WERI-Rb-1 (cell line): ENCODE results near the gene TMEM9.
A peak's percentile ranks its signal among the peaks of the same experiment; 100 is the strongest.

ENCODE experiments used
- DNase-seq: peaks from one replicate; pipeline ENCODE4 v3.0.0-alpha.2; 2020
- H3K27ac ChIP-seq: fragments of 250-450 bp; sonication (Bioruptor Pico); 2 replicates; pipeline ENCODE4 v1.5.1; 2020; ENCODE audit warnings: mild to moderate bottlenecking, moderate library complexity
- H3K27me3 ChIP-seq: fragments of 250-450 bp; sonication (Bioruptor Pico); 2 replicates; pipeline ENCODE4 v1.5.1; 2021; ENCODE audit warnings: mild to moderate bottlenecking, low read depth, moderate library complexity; ENCODE audit not compliant: insufficient read depth, severe bottlenecking
- H3K36me3 ChIP-seq: fragments of 250-450 bp; sonication (Bioruptor Pico); 2 replicates; pipeline ENCODE4 v1.5.1; 2020; ENCODE audit warnings: mild to moderate bottlenecking, moderate library complexity
- H3K4me3 ChIP-seq: 2 replicates; pipeline ENCODE4 v1.5.1; 2011; ENCODE audit warnings: low read depth, mild to moderate bottlenecking, control low read depth, low read length
- H3K9me3 ChIP-seq: fragments of 250-450 bp; sonication (Bioruptor Pico); 2 replicates; pipeline ENCODE4 v1.5.1; 2021; ENCODE audit warnings: mild to moderate bottlenecking, moderate library complexity; ENCODE audit not compliant: severe bottlenecking
- CTCF ChIP-seq: IDR thresholded peaks from 2 replicates; pipeline ENCODE4 v1.5.1; 2011; ENCODE audit warnings: low read depth, mild to moderate bottlenecking, control low read depth, inconsistent platforms, low read length

The TMEM9 gene

DNA sequence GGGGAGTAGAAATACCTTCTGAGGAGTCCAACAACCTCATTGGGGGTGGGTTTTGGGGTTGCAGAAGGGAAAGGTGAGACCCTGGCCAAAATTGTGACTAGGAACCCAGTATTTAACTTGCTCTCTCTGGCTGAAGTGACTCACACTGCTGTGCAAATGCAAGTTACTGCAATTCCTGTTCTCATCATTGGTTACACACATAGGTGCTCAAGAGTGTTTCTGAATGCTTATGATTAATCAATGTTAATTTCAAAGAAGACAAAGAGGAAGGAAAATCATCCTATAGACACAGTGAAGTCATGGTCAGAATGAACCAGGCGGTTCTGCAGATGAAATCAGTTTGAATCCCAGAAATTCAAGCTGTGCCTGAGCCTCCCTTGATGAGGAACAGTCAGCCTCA lies 30.4 kb downstream of the TMEM9 start:
- TF ChIP-seq CTCF, result no peak
- DNase-seq, result no peak
- no peak overlapping the region for H3K4me3 ChIP-seq
- H3K27me3 ChIP-seq, result no peaks in the 10 kb centered on the region
- H3K27ac ChIP-seq, result no peak overlapping the region
- H3K9me3 ChIP-seq, result no peaks in the 10 kb centered on the region
- H3K36me3 ChIP-seq, result no peaks in the 10 kb centered on the region

- Histone ChIP-seq H3K27ac (no peak overlapping the region), H3K27me3 (no peaks in the 10 kb centered on the region)
Measured at GRCh38 chr1:201122321-201122957, 31.8 kb downstream of the TMEM9 start.

DNA sequence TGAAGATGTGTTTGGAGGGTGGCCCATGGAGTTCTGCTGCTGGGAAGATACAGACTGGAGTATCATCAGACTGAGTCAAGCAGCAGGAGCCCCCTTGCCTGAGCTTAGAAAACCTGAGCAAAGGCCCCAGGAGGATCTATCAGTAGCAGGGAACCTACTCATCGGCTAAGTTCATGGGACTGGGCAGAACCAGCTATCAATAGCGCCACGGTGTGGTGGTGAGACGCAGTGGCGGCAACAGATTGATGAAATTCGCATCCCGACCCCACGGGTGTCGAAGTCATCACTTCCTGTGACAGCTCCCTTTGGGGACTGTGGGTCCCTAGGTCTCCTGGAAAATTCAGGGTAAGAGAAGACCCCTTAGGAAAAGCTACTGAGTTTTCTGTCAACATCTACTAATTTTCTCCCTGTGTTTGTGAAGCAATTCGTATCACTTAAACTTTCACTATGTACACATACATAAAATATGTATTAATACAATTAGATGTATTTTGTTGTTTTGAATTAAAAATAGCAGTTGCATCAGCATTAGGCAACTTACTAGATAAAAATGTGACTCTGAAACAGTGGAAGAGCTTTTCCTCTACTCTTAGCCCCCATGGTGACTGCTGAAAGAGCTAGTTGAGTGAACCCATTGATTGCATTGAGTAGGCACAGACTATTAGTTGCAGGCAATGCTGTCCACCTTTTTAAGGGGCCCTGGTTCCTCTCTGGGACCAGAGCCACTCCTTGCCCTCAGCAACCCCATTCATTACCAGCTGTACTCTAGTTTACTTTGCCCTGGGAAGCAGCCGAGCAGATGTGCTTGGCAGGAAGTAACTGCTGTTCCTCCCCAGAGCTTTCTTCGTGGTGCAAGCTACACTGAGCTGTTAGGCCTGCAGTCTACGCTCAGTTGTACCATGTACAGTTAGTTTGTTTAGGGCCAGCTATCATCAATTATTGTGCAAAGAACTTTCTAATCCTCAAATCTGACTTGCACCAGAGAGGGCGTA lies 34.8 kb downstream of the TMEM9 start:
- H3K27me3 ChIP-seq, result no peaks in the 10 kb centered on the region
- no peaks in the 10 kb centered on the region for H3K36me3 ChIP-seq
- no peak overlapping the region for H3K4me3 ChIP-seq
- no peaks in the 10 kb centered on the region for H3K9me3 ChIP-seq
- DNase-seq, result peak; percentile 91
- no peak overlapping the region for H3K27ac ChIP-seq
- TF ChIP-seq CTCF, result peak; percentile 100

More at GRCh38 chr1:201122321-201122957, 31.8 kb downstream of the TMEM9 start:
- Histone ChIP-seq H3K36me3 (no peaks in the 10 kb centered on the region), H3K9me3 (no peaks in the 10 kb centered on the region), H3K4me3 (no peak overlapping the region)
- peak; percentile 93 for DNase-seq
- TF ChIP-seq CTCF, result no peak

GRCh38 chr1:201116091-201116490 lies 38.2 kb downstream of the TMEM9 start:
- Histone ChIP-seq H3K9me3 (no peaks in the 10 kb centered on the region), H3K4me3 (no peak overlapping the region), H3K36me3 (no peaks in the 10 kb centered on the region), H3K27ac (no peak overlapping the region), H3K27me3 (no peaks in the 10 kb centered on the region)
- DNase-seq, result peak; percentile 84
- no peak for TF ChIP-seq CTCF

DNA sequence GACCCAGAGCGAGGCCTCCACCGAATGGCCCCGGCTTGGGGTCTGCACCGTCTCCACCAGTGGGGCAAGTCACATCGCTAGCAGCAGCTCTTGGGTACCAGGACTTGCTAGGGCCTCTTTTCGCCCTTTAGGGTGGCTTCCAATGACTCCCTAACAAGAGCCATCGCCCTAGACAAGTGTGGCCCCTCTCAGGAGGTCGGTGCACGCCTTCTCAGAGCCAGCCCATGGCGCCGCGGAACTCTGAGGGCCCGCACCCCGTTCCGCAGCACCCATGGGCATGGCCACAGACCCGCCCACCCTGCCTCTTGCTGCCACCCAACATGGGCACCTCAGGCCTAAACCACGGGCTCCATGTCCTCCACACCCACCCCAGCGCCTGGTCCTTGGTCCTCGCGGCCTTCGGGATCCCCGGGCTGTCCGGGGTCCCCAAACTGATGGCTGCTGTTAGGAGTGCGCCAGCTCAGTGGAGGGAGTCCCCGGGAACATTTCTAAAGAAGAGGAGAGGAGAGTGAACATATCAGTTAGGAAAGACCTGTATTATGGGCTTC lies 38.8 kb downstream of the TMEM9 start:
- Histone ChIP-seq H3K36me3 (no peaks in the 10 kb centered on the region), H3K27me3 (no peaks in the 10 kb centered on the region), H3K9me3 (no peaks in the 10 kb centered on the region), H3K4me3 (no peak overlapping the region), H3K27ac (no peak overlapping the region)
- DNase-seq, result no peak
- 0 out of 2 replicates have a peak, but pooled peaks have one; percentile 2 for TF ChIP-seq CTCF
